ENCODE results near the gene PWWP2B. TPM values are rescaled to one million over a fixed set of nuclear protein-coding genes. Genes with fewer than 3 reads are reported as not detected.

PWWP2B gene
- total and polyA plus RNA-seq, 10 of the 15 experiments (the other 5 are each of a cell fraction or from before 2014, with no cell fraction given): 0.04 to 0.87 (median 0.35) TPM; not detected in 4

DNA sequence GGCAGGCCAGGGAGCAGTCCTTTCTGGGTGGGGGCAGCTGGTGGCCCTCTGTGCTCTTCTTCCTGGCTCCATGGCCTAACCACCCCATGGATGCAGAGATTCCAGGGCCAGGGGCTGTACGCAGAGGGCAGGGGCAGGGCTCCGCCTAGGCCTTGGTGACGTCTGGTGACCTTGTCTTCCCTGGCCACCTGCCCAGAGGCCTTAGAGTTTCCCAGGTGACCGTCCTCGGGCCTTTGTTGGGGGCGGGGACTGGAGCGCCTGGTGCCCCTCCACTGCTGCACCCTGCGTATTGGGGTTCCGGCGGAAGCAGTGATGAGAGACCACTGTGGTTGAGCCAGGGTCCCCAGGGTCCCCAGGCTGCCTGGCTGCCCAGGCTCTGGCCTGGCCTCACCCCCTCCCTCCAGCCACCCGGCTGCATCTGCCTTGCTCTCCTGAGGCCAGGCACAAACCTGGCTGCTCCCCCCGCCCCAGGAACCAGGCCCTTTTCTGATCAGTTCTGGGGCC, 10.3 kb downstream of the PWWP2B start:
- Histone ChIP-seq H4K20me1 (ENCODE audit: control insufficient read depth, insufficient read depth) (no peaks in the 10 kb centered on the region), H2AFZ (ENCODE audit: control insufficient read depth, low read depth, low read length) (no peak overlapping the region), H3K27ac (ENCODE audit: control insufficient read depth, insufficient read depth) (no peak overlapping the region), H3K9ac (ENCODE audit: control insufficient read depth, insufficient read depth, low read length) (no peak overlapping the region), H3K4me2 (ENCODE audit: control insufficient read depth, insufficient read depth) (no peak overlapping the region), H3K36me3 (ENCODE audit: control insufficient read depth in 2 of 2, insufficient read depth in 2 of 2, low read length in 1 of 2) (no peaks in the 10 kb centered on the region), H3K79me2 (ENCODE audit: control insufficient read depth, insufficient read depth, low read length) (no peaks in the 10 kb centered on the region), H3K4me3 (no peak overlapping the region), H3K4me1 (ENCODE audit: control insufficient read depth, insufficient read depth, low read length) (no peaks in the 10 kb centered on the region), H3K27me3 (replicated peaks in 1 of 2; ENCODE audit: control insufficient read depth in 2 of 2, insufficient read depth in 2 of 2, low read length in 1 of 2) (no peaks in the 10 kb centered on the region), H3K9me3 (replicated peaks; ENCODE audit: control insufficient read depth, insufficient read depth, low read length) (no peaks in the 10 kb centered on the region)
- ChIA-PET POLR2A (no interaction called here), CTCF (no interaction called here), RAD21 (ENCODE audit: unreplicated experiment) (no interaction called here), SMC1A (ENCODE audit: uncharacterized antibody, unreplicated experiment) (no interaction called here)
- intact Hi-C loops (cut with micrococcal nuclease; ENCODE audit: unreplicated experiment) (no loop called here), in situ Hi-C loops (cut with MboI) (no loop called here)
- FAIRE-seq: no peak
- 43% methylated on average over 12 of the region's 12 CpGs for WGBS (ENCODE audit: insufficient coverage, insufficient replicate concordance, low lambda C conversion rate, missing lambda C conversion rate)
- ATAC-seq: no peak
- TF ChIP-seq ZNF592 (IDR thresholded peaks at IDR 0.05): no peak
- no peak for TF ChIP-seq STAT3 (IDR thresholded peaks at IDR 0.05; ENCODE audit: low read depth, low read length)
- TF ChIP-seq ELK1 (IDR thresholded peaks at IDR 0.05; ENCODE audit: low read depth, low read length): no peak
- TF ChIP-seq, protein P1, sequence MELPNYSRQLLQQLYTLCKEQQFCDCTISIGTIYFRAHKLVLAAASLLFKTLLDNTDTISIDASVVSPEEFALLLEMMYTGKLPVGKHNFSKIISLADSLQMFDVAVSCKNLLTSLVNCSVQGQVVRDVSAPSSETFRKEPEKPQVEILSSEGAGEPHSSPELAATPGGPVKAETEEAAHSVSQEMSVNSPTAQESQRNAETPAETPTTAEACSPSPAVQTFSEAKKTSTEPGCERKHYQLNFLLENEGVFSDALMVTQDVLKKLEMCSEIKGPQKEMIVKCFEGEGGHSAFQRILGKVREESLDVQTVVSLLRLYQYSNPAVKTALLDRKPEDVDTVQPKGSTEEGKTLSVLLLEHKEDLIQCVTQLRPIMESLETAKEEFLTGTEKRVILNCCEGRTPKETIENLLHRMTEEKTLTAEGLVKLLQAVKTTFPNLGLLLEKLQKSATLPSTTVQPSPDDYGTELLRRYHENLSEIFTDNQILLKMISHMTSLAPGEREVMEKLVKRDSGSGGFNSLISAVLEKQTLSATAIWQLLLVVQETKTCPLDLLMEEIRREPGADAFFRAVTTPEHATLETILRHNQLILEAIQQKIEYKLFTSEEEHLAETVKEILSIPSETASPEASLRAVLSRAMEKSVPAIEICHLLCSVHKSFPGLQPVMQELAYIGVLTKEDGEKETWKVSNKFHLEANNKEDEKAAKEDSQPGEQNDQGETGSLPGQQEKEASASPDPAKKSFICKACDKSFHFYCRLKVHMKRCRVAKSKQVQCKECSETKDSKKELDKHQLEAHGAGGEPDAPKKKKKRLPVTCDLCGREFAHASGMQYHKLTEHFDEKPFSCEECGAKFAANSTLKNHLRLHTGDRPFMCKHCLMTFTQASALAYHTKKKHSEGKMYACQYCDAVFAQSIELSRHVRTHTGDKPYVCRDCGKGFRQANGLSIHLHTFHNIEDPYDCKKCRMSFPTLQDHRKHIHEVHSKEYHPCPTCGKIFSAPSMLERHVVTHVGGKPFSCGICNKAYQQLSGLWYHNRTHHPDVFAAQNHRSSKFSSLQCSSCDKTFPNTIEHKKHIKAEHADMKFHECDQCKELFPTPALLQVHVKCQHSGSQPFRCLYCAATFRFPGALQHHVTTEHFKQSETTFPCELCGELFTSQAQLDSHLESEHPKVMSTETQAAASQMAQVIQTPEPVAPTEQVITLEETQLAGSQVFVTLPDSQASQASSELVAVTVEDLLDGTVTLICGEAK (IDR thresholded peaks at IDR 0.05; ENCODE audit: borderline replicate concordance): no peak
- no peak for TF ChIP-seq CREB1 (IDR thresholded peaks at IDR 0.05; ENCODE audit: low read depth)
- no peak for TF ChIP-seq CHD2 (IDR thresholded peaks at IDR 0.05; ENCODE audit: borderline replicate concordance, low read depth, low read length)
- TF ChIP-seq PML (IDR thresholded peaks at IDR 0.05; ENCODE audit: low read length): no peak
- TF ChIP-seq SPI1 (IDR thresholded peaks at IDR 0.05; ENCODE audit: borderline replicate concordance, insufficient read depth, low read depth, low read length): no peak
- TF ChIP-seq FOXK2 (IDR thresholded peaks at IDR 0.05): no peak
- no peak for TF ChIP-seq STAT1 (conservative IDR thresholded peaks at IDR 0.05)
- TF ChIP-seq NR2F1 (conservative IDR thresholded peaks at IDR 0.05): no peak
- no peak for DNase-seq (ENCODE audit: low read depth, low spot score)
- BruUV-seq (replicated peaks): no TSS peak
